GM19240 (cell line): ENCODE results near the gene TMEM87A.

ENCODE experiments used
- DNase-seq: peaks from one replicate; pipeline ENCODE4 v3.0.0; 2011; ENCODE audit warnings: low spot score; ENCODE audit not compliant: insufficient read length

TMEM87A gene

GRCh38 chr15:42206406-42206805, 66.8 kb downstream of the TMEM87A start:
- DNase-seq = no peak

DNA sequence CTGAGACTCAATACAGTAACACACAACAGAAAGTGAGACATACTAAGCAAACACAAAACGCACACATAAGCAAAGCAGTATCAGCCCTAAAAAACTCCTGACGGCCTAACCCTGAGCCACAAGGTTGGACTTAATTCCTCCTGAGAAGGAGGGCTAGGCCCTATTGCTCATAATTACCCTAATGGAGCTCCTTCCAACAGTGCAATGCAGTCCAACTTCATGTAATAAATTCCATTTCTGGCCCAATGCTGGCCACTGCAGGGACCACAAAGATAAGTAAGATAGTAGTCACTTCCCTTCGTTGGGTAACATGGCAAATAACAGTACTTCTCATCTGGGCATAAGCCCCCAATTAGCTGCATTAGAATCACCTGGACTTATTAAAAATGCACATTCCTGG, 69.3 kb downstream of the TMEM87A start:
- DNase-seq = no peak

DNA sequence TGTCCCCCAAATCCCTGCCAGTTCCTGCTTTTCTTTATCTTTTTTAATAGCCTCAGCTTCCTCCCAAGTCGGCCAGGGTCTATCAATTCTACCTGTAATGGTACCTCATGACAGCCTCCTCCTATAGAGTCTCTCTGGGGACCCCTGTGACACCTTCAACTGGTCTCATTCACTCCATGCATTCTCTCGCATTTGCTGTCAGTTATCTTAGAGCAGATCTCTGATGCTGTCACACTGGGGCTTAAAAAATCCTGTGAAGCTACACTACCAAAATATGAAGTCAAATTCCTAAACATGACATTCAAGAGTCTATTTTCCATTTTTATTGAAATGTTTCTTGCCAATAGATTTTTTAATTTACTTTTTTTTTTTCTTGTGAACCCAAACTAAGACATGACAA, 70.6 kb downstream of the TMEM87A start:
- DNase-seq = no peak

DNA sequence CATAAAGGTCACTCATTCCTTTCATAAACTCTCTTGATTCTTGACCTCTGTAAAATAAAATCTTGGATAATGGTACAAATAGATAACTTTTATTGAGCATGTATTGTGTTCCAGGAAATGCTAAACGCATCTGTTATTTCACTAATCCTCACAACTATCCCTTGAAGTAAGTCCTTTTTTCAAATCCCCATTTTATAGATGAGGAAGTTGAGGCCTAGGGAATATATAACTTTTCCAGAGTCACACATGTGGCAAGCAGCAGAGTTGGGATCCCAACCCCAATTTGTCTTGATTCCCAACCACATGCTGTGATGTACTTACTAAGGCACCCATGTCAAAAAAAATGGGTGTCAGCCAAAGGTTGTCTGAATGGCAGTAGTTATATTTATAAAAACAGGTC, 71.4 kb downstream of the TMEM87A start:
- no peak for DNase-seq

DNA sequence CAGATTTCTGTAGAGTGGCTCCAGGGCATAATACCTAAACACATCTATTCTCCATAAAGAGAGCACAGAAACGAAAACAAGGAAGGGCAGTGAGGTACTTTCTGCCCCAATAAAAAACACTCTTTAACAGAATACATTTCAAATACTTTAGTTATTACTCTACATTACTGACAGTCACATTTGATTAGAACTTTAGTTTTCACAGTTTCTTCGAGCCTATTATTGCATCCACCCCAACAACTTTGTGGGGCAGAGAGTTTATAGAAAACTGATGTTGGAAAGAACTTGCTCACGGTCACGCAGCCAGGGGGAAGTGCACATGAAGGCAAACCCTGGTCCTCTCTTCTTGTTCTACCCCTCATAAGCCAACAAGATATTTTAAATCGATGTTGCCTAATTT, 74.1 kb downstream of the TMEM87A start:
- DNase-seq = no peak

DNA sequence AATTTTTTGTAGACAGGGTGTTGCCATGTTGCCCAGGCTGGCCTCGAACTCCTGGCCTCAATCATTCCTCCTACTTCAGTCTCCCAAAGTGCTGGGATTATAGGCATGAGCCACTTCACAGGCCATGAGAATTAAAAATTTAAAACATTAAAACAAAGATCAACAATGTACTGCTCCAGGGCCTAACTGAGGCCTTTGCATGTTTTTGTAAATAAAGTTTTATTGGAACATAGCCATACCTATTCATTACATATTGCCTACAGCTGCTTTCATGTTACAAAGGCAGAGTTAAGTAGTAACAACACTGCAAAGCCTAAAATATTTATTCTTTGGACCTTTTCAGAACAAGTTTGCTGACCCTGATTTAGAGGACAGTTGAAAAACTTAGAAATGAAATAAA, 74.7 kb downstream of the TMEM87A start:
- DNase-seq = no peak

- DNase-seq = no peak
Measured at GRCh38 chr15:42194513-42194912, 78.7 kb downstream of the TMEM87A start.

DNA sequence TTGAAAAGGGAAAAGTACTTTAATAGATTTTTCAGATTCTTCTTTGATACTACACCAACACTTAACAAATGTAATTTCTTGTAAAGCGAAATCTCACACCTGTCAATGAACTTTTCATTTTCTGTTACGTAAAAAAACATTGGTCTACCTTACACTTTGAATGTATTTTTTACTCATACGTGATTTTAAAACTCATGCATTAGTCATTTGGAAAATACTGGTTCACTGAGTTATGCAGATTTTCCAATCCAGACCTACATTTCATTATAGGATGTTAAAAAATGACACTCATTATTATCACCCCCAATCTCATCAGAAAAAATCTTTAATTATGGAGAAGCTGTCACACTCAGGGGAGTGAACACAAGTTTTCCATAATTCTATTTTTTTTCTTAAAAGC, 79.8 kb downstream of the TMEM87A start:
- DNase-seq = no peak

GRCh38 chr15:42191610-42192346, 81.5 kb downstream of the TMEM87A start:
- DNase-seq = no peak

GRCh38 chr15:42190370-42190769, 82.9 kb downstream of the TMEM87A start:
- DNase-seq = no peak

GRCh38 chr15:42185801-42186200, 87.4 kb downstream of the TMEM87A start:
- DNase-seq = no peak

DNA sequence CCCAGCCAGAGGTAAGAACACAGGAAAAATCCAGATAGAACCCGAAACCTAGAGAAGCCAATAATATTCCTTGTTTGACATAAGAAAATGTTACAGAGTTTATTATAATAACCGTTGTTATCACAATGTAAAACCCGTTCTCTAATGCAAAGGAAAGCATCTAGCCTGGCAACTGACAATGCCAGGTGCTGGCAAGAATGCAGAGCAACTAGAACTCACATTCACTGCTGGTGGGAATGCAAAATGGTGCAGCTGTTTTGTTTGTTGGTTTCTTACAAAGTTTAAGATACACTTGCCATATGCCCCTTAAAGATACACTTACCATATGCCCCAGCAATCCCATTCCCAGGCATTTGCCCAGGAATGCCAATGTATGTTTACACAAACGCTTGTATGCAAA, 88.5 kb downstream of the TMEM87A start:
- DNase-seq = no peak

DNA sequence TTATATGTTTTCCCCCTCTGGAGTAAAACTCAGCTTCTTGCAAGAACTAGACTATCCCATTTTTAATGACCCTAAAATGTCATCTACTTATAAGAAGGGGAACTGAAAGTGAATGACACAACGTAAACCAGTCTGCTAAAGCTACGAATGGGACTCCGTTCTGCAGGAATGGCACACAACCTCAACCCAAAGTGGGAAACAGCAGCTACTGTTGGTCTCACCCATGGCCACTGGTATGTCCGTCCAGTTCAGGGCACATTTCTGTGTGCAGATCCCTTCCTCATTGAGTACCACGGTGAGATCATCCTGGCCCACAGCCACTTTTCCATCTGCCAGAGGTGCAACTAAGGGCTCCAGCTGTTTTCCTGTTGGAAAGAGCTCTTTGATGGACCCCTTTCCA, 88.9 kb downstream of the TMEM87A start:
- DNase-seq = no peak

DNA sequence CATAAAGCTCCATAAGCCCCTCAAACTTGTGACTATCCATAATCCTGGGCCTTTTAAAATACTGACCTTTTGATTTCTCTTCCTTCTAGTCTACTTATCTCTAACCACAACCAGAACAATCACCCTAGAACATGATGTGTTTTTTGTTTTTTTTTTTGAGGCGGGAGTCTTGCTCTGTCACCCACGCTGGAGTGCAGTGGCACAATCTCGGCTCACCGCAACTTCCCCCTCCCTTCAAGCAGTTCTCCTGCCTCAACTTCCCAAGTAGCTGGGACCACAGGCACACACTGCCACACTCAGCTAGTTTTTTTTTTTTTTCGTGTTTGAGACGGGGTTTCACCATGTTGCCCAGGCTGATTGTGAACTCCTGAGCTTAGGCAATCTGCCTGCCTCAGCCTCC, 90.3 kb downstream of the TMEM87A start:
- DNase-seq = no peak

GRCh38 chr15:42182328-42182886, 90.8 kb downstream of the TMEM87A start:
- no peak for DNase-seq

- no peak for DNase-seq
Measured at GRCh38 chr15:42178056-42178455, 95.2 kb downstream of the TMEM87A start.

DNA sequence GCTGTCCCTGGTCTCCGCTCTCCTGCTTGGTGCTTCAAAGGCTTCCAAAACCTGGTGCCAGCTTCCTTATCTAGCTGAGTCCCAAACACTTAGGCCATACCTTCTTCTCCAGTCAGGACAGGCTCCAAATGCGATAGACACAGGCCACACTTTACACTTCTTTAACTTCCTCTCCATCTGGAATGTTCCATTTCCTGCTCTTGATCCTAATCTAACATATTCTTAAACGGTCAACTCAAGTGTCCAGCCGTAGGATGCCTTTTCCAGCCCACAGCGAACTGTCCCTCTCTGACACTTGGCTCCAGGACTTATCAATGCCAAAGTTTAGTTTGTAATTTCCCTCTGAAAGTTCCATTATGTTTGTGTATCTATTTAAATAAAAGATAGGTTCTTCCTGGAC, 97.6 kb downstream of the TMEM87A start:
- no peak for DNase-seq

DNA sequence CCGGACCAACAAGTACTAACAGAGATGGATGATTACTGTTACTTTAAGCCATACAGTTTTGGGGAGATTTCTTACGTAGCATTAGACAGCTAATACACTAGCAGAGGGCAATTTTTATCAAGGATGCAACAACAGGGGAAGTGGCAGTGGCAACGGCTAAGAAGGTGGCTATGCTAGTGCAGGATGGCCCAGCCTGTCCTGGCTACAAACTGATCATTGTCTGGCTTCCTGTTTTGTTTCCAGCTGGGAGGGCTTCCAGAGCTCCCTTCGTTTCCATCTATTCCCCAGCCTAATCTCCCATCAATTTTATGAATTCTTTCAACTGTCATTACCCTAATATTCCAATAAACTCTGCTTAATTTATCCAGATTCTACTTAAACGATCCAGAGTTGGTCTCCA, 100.8 kb downstream of the TMEM87A start:
- no peak for DNase-seq

GRCh38 chr15:42171795-42172194, 101.4 kb downstream of the TMEM87A start:
- no peak for DNase-seq

- DNase-seq = no peak
Measured at GRCh38 chr15:42171122-42171521, 102.1 kb downstream of the TMEM87A start.

- no peak for DNase-seq
Measured at GRCh38 chr15:42166225-42166940, 106.8 kb downstream of the TMEM87A start.

- DNase-seq = no peak
Measured at GRCh38 chr15:42165106-42165505, 108.1 kb downstream of the TMEM87A start.
